ENCODE data around the gene SPOUT1.

DNA sequence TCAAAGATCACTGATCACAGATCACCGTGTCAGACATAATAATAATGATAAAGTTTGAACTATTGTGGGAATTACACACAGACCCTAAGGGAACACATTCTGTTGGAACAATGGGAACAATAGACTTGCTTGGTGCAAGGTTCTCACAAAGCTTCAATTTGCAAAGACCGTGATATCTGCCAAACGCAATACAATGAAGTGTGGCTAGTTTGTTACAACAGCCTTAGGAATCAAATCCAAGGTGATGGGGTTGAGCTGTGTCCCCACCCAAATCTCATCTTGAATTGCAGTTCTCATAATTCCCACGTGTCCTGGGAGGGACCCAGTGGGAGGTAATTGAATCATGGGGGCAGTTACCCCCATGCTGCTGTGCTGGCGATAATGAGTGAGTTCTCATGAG lies 31.3 kb upstream of the SPOUT1 start:
- TF ChIP-seq, protein P1, sequence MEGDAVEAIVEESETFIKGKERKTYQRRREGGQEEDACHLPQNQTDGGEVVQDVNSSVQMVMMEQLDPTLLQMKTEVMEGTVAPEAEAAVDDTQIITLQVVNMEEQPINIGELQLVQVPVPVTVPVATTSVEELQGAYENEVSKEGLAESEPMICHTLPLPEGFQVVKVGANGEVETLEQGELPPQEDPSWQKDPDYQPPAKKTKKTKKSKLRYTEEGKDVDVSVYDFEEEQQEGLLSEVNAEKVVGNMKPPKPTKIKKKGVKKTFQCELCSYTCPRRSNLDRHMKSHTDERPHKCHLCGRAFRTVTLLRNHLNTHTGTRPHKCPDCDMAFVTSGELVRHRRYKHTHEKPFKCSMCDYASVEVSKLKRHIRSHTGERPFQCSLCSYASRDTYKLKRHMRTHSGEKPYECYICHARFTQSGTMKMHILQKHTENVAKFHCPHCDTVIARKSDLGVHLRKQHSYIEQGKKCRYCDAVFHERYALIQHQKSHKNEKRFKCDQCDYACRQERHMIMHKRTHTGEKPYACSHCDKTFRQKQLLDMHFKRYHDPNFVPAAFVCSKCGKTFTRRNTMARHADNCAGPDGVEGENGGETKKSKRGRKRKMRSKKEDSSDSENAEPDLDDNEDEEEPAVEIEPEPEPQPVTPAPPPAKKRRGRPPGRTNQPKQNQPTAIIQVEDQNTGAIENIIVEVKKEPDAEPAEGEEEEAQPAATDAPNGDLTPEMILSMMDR (IDR thresholded peaks at IDR 0.05; ENCODE audit: insufficient read depth, low read length, poor library complexity, severe bottlenecking) = no peak
- no peak for TF ChIP-seq EZH2phosphoT487 (conservative IDR thresholded peaks at IDR 0.05; ENCODE audit: low read length)

All from SU-DHL-6 (cell line).